Dermis blood vessel endothelial cell (primary cell): ENCODE results near the gene TBC1D17. TPM values are rescaled to one million over a fixed set of nuclear protein-coding genes. Genes with fewer than 3 reads are reported as not detected.

Experiments
- DNase-seq: peaks from one replicate; pipeline ENCODE4 v3.0.0; 2010
- total RNA-seq: library from RNA; depleted of rRNA; stranded (reverse); fragments of >200 nt; gene quantifications from 2 replicates; pipeline ENCODE4 v1.2.3, GENCODE V29; 2014

Gene TBC1D17
- total RNA-seq = 7.5 and 13.8 TPM in 2 replicates

GRCh38 chr19:49877020-49877878 is at the start of gene TBC1D17, which contains the start of gene AKT1S1:
TBC1D17 (plus strand) TSS chr19:49877702; CDS start chr19:49877724, 22 bp downstream.
AKT1S1 (minus strand) TSS chr19:49877355; CDS start chr19:49873295, 4,060 bp downstream.
- peak; percentile 100 for DNase-seq

GRCh38 chr19:49829200-49829599 is 48.3 kb upstream of the TBC1D17 start:
- DNase-seq = no peak

GRCh38 chr19:49829721-49830120 is 47.8 kb upstream of the TBC1D17 start:
- no peak for DNase-seq

GRCh38 chr19:49830766-49831165 is 46.7 kb upstream of the TBC1D17 start:
- no peak for DNase-seq

- DNase-seq = no peak
Measured at GRCh38 chr19:49831592-49831991, 45.9 kb upstream of the TBC1D17 start.

- DNase-seq = peak; percentile 58
Measured at GRCh38 chr19:49832556-49832955, 44.9 kb upstream of the TBC1D17 start.

- DNase-seq = no peak
Measured at GRCh38 chr19:49833599-49833998, 43.9 kb upstream of the TBC1D17 start.

GRCh38 chr19:49835562-49835961 is 41.9 kb upstream of the TBC1D17 start:
- DNase-seq = no peak

- no peak for DNase-seq
Measured at GRCh38 chr19:49836176-49837008, 41.1 kb upstream of the TBC1D17 start.

GRCh38 chr19:49837009-49837310 is 40.5 kb upstream of the TBC1D17 start:
- no peak for DNase-seq

- no peak for DNase-seq
Measured at GRCh38 chr19:49837425-49837824, 40.1 kb upstream of the TBC1D17 start.

- no peak for DNase-seq
Measured at GRCh38 chr19:49838885-49839588, 38.5 kb upstream of the TBC1D17 start.

- no peak for DNase-seq
Measured at GRCh38 chr19:49839713-49840112, 37.8 kb upstream of the TBC1D17 start.

- DNase-seq = no peak
Measured at GRCh38 chr19:49840321-49840720, 37.2 kb upstream of the TBC1D17 start.

GRCh38 chr19:49840736-49841249 is 36.7 kb upstream of the TBC1D17 start:
- no peak for DNase-seq

- DNase-seq = no peak
Measured at GRCh38 chr19:49843265-49843664, 34.2 kb upstream of the TBC1D17 start.

- DNase-seq = no peak
Measured at GRCh38 chr19:49844138-49845095, 33.1 kb upstream of the TBC1D17 start.

- DNase-seq = no peak
Measured at GRCh38 chr19:49845414-49845813, 32.1 kb upstream of the TBC1D17 start.

GRCh38 chr19:49846408-49846807 is 31.1 kb upstream of the TBC1D17 start:
- no peak for DNase-seq

- DNase-seq = peak; percentile 47
Measured at GRCh38 chr19:49847731-49848696, 29.5 kb upstream of the TBC1D17 start.
